OCI-M2 (cell line): Measurements from ENCODE around the gene SOD3.

Experiments used
- DNase-seq: peaks from one replicate; lab custom pipeline; 2025; ENCODE audit not compliant: unreplicated experiment; lab: John Stamatoyannopoulos, UW

The SOD3 gene, protein sequence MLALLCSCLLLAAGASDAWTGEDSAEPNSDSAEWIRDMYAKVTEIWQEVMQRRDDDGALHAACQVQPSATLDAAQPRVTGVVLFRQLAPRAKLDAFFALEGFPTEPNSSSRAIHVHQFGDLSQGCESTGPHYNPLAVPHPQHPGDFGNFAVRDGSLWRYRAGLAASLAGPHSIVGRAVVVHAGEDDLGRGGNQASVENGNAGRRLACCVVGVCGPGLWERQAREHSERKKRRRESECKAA

DNA sequence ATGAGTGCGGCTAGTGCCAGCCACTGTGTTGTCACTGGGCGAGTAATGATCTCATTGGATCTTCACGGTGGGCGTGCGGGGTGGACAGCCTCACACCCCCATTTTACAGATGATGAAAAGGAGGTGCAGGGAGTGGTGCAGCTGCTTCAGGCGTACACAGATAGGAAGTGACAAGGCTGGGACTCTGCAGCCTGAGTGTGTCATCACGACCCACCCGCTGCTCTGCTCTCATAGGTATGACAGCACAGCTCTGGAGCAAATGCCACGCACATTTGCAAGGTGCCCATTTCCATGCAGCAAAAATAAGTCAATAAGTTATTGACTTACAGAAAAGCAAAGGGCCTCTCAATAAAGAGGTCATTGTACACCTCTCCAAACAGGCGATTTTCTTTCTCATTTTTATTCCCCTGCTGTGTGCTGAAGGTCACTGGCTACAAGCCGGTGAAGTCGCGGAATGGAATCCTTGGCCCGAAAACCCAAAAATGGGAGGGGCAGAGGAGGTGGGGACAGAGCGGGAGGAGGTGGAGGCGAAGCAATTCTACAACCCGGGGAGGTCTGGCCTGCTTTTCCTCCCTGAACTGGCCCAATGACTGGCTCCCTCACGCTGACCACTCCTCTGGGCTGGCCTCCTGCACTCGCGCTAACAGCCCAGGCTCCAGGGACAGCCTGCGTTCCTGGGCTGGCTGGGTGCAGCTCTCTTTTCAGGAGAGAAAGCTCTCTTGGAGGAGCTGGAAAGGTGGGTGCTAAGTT, at the start of gene SOD3:
SOD3 (plus strand) TSS at position 658 of the 750 bp plus-strand sequence. CDS start 3,949 bp downstream, outside the sequence.
- DNase-seq, result no peak

DNA sequence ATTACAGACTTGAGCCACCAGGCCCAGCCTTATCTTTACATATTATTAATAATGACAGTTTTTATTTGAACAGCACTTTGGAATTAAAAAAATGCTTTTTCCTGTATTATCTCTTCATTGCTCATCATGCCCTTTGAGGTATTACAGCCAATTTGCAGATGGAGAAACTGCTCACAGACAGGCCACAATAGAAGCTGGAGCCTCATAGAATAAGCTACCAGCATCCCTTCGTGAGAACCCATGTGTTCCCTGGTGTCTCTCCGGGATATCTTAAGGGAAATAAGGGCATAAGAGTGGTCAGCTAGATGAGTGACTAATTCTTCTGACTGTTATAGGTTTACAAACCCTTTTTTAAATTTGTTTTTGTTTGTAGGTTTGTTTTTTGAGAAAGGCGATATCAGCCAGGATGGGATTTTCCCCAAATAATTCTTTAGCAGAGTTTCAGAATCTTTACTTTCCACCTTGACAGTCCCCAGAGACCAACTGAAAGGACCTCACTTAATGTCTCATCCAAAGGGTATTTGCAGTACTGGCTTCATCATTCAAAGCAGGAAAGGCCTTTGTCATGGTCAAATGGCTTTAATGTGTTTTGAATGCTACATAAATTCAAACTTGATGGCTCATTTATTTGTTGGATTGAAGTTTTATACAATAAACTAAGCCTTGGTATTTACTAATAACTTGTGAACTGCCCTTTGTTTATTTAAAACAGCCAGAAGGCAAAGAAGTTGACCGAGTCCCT, 48.0 kb upstream of the SOD3 start:
- DNase-seq, result no peak

DNA sequence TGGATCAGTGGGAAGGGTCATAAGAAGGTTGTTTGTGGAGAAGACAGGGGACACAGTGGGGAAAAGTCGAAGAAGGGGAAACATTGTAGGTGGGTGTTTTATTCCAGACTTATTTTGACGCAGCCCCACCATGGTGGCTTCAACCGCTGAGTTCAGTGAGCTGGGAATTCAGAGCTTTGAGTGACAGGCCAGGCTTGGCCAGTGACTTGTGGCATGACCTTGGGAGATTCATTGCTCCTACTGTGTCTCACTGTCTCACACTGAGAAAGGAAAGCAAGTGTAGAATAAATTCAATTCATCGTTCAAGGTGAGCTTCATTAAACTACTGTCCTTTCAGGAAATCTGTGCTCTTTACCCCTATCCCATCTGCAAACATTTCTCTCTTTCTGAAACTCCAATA, 47.4 kb upstream of the SOD3 start:
- DNase-seq, result no peak

DNA sequence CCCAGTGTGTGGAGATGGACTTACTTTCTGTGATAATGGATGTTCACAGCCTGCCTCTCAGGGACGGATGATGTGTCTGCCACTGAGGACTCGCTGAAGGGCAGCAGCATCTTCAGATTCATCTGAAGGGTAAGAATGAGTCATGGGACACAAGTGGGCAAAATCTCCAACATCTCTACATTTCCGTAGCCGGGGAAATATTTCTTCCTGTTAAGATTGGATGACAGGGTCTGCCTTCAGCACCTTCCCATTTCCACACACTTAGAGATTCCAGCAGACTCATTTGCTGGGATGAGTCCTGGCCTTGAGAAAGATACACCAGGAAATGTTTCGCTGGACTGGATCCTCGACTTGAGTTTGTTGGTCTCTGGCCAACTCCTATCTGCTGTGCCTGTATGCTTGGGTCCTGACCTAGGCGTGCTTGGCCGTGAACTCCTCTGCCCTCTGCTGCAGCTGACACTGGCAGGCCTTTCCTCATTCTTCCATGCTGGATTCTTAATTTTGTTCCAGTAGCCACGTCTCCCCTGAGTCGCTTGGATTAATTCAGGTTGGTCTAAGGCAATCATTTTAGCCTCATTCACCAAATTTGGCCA, 46.5 kb upstream of the SOD3 start:
- no peak for DNase-seq

DNA sequence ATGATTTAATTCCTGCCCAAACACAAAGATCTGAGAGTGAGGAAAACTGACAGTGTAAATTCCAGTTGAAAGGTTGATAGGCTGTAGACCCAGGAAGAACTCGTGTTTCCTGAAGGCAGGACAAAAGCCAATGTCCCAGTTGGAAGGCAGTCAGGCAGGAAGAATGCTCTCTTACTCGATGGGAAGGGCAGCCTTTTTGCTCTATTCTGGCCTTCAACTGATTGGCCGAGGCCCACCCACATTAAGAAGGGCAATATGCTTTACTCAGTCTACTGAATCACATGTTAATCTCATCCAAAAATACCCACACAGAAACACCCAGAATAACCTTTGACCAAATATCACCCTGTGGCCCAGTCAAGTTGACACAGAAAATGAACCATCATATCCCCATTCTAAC, 45.3 kb upstream of the SOD3 start:
- no peak for DNase-seq

DNA sequence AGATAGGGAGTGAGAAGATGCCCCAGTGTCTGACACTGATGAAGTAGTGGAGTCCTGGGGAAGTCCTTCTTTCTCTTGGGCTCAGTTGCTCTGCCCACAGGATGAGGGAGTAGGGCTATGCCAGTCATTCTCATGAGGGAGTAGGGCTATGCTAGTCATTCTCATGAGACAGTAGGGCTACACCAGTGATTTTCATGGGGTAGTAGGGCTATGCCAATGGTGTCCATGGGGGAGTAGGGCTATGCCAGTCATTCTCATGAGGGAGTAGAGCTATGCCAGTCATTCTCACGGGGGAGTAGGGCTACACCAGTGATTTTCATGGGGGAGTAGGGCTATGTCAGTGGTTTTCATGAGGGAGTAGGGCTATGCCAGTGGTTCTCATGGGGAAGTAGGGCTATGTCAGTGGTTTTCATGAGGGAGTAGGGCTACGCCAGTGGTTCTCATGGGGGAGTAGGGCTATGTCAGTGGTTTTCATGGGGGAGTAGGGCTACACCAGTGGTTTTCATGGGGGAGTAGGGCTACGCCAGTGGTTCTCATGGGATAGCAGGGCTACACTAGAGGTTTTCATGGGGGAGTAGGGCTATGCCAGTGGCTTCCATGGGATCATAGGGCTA, 43.3 kb upstream of the SOD3 start:
- DNase-seq, result no peak

DNA sequence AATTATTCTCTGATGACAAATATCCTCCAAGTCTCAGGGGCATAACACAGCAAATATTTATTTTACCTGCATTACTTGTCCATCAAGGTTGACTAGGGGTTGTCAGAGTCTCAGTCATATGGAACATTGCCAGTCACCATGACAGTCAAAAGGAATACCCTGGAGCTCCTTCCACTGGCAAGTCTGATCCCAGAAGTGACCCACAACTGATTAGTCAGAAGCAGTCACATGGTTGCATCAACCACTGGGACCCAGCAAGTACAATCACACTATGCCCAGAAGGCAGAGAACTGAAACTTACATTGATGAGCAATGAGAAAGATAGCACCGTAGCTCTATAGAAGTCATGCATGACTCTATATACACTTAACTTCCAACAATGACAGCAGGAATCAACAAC, 41.9 kb upstream of the SOD3 start:
- no peak for DNase-seq

DNA sequence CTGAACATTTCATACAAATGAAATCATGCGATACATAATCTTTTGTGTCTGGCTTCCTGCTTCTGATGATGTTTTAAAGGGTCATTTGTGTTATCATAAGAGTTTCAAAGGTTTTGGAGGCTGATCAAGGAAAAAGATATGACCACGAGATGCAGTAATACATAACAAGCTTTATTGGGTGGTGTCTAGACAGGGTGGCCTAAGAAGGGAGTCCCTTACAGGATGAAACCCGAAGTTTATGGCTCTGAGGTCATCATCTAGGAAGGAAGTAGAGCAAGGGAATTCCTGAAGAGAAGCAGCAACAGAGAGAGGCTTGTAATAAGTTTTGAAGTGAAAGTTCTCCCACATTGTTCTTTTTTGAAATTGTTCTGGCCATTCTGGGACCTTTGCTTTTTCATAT, 40.8 kb upstream of the SOD3 start:
- DNase-seq, result no peak

DNA sequence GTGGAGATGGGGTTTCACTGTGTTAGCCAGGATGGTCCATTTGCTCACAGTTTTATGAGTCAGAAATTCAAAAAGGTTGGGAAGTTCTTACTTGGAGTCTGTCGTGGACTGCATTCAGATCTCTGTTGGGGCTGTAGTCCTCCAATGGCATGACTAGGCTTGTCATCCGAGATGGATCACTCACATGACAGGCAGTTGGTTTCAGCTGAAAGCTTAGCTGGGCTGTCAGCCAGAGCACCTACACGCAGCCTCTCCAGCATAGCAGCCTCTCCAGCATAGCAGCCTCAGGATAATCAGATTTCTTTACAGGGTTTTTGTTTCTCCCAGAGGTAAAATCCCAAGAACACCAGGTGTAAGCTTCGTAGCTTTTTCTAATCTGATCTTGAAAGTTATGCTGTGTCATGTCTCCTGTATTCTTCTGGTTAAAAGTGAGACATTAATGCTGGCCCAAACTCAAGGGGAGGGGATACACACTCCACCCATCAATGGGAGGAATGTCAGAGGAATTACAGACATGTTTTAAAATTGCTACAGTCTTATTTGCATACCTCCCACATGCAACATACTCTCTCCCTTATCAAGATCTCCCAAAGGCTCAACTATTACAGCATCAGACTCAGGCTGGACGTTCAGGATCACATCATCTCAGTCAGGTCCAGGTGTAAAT, 31.6 kb upstream of the SOD3 start:
- no peak for DNase-seq

DNA sequence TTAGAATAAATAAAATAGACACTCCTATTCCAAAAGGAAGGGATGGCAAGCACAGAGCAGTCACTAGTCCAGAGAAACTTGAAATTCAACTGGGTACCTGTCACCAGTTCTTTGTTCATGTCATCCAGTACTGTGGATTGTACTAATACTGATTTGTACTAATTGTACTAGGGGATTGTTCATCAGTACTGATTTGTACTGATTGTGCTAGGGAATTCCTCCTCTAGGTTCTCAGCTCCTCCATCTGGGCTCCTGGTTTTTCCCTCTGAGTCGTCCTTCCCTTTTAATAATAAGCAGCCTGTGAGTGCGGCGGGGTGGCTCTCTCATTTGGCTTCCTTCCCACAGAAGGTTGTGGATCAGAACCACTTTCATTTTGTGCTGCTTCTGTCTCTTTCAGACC, 31.0 kb upstream of the SOD3 start:
- no peak for DNase-seq

DNA sequence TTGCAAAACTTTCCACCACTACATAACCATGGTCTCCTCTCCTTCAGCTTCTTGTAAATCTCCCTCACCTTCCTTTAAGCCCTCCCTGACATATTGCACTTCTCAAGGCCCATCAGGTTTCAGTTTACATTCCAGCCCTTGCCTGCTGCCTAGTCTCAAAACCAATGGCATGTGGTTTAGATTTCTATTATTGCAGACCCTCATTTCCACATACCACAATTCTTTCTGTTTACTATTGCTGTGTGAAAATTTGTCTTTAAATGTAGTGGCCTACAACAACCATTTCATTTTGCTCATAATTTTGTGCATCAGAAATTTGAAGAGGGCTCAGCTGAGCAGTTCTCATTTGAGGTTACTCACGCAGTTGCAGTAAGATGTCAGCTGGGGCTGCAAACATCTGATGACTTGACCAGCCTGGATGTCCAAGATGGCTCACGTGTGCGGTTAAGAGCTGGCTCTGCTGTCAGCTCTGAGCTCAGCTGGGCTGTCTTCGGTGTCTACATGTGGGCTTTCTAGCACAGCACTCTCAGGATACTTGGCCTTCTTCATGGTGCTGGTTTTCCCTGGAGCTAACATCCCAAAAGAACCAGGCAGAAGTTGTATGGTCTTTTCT, 29.9 kb upstream of the SOD3 start:
- no peak for DNase-seq

DNA sequence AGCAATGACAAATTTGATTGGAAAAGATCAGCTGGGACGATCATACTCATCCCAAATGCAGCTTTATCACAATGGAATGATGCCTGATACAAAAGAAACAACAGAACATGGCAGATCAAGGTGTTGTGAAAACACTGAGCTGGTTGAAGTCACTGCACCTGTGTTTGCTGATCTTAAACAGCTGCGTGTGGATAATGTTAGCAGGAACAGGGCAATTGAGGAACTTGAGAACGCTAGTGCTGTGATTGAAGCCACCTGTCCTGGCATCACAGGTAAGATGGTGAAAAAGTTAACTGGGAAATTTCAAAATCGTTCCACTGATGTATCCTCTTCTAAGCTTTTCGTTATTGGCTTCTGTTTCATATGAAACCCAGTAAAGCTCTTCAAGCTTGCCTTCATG, 27.4 kb upstream of the SOD3 start:
- DNase-seq, result no peak

DNA sequence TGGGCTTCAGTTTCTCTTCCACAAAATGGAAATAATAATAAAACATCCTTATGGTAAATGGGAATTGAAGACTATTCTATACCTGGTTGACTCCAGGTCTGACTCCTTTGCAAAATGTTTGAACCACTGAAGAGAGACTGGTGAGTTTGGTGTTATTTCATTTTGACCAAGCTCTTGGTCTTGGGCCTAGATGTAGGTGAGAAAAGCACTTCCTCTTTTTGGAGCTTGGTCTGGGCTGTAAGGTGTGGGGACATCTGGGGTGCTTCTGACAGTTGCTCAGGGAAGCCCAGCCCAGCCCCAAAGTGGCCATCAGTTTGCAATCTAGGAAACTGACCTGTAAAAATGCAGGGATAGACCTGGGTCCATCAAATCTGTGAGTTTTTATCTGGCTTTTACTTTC, 26.8 kb upstream of the SOD3 start:
- DNase-seq, result no peak

DNA sequence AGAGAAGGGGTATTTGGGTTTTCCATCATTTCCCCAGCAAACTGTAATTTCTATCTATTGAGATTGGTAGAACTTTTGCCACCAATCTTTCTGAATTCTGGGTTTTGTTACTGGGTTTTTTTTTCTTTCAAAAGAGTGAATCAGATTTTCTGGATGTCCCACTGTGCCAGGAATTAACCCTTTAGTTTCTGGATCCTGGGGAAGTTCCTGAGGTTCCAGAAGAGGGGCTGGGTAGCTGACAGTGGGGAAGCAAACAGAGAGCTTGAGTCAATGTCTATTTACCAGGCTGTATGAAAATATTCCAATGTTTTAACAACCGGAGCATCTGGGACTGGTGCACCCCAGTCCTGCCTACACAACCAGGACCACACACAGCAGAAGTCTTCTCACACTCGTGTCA, 25.8 kb upstream of the SOD3 start:
- no peak for DNase-seq

DNA sequence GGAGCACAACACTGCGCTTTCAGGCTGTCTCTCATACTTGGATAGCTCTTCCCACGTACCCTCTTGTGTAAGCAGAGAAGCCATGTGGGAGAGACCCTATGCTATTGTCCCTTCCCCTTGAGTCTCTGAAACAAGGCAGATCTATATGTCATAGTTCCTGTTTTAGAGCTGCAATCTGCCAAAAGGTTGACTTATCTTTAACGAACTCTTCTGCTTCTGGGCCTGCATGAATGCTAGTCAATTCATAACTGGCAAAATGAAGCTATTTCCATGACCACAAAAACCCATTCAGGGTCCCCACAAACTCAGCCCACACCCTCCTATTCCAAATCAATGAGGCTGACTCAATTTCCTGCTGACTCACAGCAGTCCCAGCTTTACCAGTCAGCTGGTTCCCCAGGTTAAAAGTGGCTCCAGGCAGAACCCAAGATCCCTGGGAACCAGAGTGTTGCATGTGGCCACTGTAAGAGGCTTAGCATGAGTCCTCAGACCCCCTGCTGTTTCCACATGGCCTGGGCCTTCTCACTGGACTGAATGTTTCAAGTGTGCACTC, 25.3 kb upstream of the SOD3 start:
- no peak for DNase-seq

DNA sequence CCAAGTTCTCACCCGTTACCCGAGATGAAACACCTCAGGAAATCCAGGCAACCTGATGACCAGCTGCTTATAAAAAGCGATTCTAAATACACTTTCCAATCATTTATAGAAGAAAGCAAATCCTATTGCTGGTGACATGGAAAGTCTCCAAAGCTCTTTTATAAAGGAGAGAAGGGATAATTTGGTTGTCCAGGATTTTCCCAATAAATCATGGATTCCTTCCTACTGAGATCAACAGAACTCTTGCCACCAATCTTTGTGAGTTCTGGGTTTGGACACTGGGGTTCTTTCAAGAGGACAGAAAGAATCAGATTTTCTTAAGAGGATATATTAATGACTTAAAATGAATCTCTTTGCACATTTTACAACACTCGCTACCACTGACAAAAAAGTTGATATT, 24.7 kb upstream of the SOD3 start:
- no peak for DNase-seq

DNA sequence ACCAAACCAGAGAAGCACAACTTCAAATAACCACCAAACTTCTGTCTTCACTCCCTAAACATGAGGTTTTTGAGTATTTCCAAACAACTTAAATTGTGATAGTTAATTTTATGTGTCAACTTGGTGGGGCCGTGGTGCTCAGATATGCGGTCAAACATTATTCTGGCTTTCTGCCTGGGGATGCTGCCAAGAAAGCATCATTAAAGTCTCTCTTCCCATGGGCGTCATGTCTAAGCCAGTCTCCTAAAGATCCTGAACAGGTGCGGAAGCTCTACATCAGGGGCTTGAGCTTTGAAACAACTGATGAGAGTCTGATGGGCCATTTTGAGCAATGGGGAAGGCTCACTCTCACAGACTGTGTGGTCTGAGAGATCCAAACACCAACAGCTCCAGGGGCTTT, 24.1 kb upstream of the SOD3 start:
- no peak for DNase-seq

DNA sequence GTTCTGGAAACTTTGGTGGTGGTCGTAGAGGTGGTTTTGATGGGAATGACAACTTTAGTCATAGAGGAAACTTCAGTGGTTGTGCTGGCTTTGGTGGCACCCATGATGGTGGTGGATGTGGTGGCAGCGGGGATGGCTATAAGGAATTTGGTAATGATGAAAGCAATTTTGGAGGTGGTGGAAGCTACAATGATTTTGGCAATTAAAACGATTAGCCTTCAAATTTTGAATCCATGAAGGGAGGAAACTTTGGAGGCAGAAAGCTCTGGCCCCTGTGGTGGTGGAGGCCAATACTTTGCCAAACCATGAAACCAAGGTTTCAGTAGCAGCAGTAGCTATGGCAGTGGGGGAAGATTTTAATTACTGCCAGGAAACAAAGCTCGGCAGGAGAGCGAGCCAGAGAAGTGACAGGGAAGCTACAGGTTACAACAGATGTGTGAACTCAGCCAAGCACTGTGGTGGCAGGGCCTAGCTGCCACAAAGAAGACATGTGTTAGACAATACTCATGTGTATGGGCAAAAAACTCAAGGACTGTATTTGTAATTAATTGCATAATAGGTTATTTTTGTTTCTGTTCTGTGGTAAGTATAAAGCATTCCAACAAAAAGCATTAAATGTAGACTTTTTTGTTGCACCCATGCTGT, 23.2 kb upstream of the SOD3 start:
- no peak for DNase-seq

DNA sequence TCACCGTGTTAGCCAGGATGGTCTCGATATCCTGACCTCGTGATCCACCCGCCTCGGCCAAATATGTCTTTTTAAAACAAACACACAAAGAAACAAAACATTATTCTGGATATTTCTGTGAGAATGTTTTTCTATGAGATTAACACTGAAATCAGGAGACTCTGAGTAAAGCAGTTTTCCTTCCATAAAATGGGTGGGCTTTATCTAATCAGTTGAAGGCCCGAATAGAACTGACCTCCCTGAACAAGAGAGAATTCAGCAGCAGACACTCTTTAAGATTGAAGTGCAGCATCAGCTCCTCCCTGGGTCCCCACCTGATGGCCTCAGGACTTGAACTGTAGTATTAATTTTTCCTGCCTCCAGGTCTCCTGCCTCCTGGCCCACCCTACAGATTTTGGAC, 22.4 kb upstream of the SOD3 start:
- no peak for DNase-seq

DNA sequence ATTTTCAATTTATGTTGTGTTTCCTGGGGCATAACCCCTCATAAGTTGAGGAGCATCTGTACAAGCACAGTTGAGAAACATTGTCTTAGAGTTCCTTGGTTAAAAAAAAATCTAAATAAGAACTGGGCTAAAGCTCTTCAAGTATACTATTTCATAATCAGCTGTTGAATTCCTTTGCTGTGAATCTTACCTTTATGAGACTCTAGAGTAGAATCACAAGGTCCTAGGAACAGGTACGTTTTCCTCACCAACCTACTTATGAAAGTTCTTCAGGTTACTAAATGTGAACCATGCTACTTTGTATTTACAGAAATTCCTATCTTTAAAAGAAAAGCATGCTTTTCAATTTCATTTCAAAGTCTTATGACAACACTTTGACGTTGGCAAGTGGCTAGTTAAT, 20.9 kb upstream of the SOD3 start:
- no peak for DNase-seq
